Neural cell (in vitro differentiated cells): ENCODE measurements around the gene PTPRF. TPM values are rescaled to one million over a fixed set of nuclear protein-coding genes. Genes with fewer than 3 reads are reported as not detected.

ENCODE experiments used
- H2AFZ ChIP-seq: fragments of 200-600, 300-800 bp; sonication (generic), shearing (Covaris generic); 2 replicates; pipeline ENCODE4 v1.6.0; 2014; ENCODE audit warnings: low read depth, mild to moderate bottlenecking, antibody characterized with exemption, low read length, moderate library complexity
- H3F3A ChIP-seq: fragments of 200-600 bp; shearing (Covaris generic); 2 replicates; pipeline ENCODE4 v1.6.1; 2016; ENCODE audit warnings: mild to moderate bottlenecking, moderate library complexity, mixed read lengths, antibody characterized with exemption, low read length; ENCODE audit not compliant: insufficient read depth, poor library complexity, severe bottlenecking
- H3K27ac ChIP-seq: fragments of 200-600, 300-800 bp; sonication (generic), shearing (Covaris generic); 2 replicates; pipeline ENCODE4 v1.5.1; 2014; ENCODE audit warnings: mild to moderate bottlenecking, low read length, moderate library complexity
- H3K27me3 ChIP-seq: fragments of 300-800, 200-600 bp; sonication (generic), shearing (Covaris generic); 2 replicates; pipeline ENCODE4 v1.6.0; 2014; ENCODE audit warnings: mild to moderate bottlenecking, low read depth, low read length, moderate library complexity; ENCODE audit not compliant: insufficient read depth
- H3K36me3 ChIP-seq: fragments of 300-800, 200-600 bp; sonication (generic), shearing (Covaris generic); 2 replicates; pipeline ENCODE4 v1.5.1; 2014; ENCODE audit warnings: mild to moderate bottlenecking, antibody characterized with exemption, low read length, moderate library complexity; ENCODE audit not compliant: insufficient read depth
- H3K4me2 ChIP-seq: fragments of 300-800, 200-600 bp; sonication (generic), shearing (Covaris generic); 2 replicates; pipeline ENCODE4 v1.6.0; 2014; ENCODE audit warnings: mild to moderate bottlenecking, low read length
- H3K4me3 ChIP-seq: fragments of 300-800, 200-600 bp; sonication (generic), shearing (Covaris generic); 2 replicates; pipeline ENCODE4 v1.5.1; 2014; ENCODE audit warnings: mild to moderate bottlenecking, low read length, moderate library complexity
- H3K79me2 ChIP-seq: fragments of 200-600 bp; shearing (Covaris generic); replicated peaks from 2 replicates; pipeline ENCODE4 v1.6.0; 2014; ENCODE audit warnings: mild to moderate bottlenecking, low read length, moderate library complexity; ENCODE audit not compliant: insufficient read depth
- H3K9ac ChIP-seq: fragments of 300-800, 200-600 bp; sonication (generic), shearing (Covaris generic); 2 replicates; pipeline ENCODE4 v1.6.1; 2016; ENCODE audit warnings: mild to moderate bottlenecking, low read length, mixed read lengths
- H3K9me2 ChIP-seq: fragments of 200-600 bp; shearing (Covaris generic); 2 replicates; pipeline ENCODE4 v1.6.1; 2016; ENCODE audit warnings: mild to moderate bottlenecking, low read length, mixed read lengths; ENCODE audit not compliant: insufficient read depth
- H3K9me3 ChIP-seq: fragments of 200-600, 300-800 bp; sonication (generic), shearing (Covaris generic); 2 replicates; pipeline ENCODE4 v1.6.1; 2016; ENCODE audit warnings: mild to moderate bottlenecking, mixed run types, low read length, moderate library complexity, mixed read lengths
- H4K20me1 ChIP-seq: fragments of 200-600 bp; shearing (Covaris generic); 2 replicates; pipeline ENCODE4 v1.6.1; 2016; ENCODE audit warnings: mild to moderate bottlenecking, mixed run types; ENCODE audit not compliant: insufficient read depth
- EP300 ChIP-seq: fragments of 450-650 bp; conservative IDR thresholded peaks from 2 replicates; pipeline ENCODE4 v1.6.1; 2014; ENCODE audit warnings: antibody characterized with exemption, mild to moderate bottlenecking, moderate library complexity; ENCODE audit not compliant: poor library complexity, severe bottlenecking
- EZH2 ChIP-seq: fragments of 200-600, 300-800 bp; shearing (Covaris generic), sonication (generic); IDR thresholded peaks from 2 replicates; pipeline ENCODE4 v1.6.1; 2014; ENCODE audit warnings: antibody characterized with exemption, low read length, borderline replicate concordance, mild to moderate bottlenecking; ENCODE audit not compliant: insufficient read depth, poor library complexity, severe bottlenecking
- MXI1 ChIP-seq: fragments of 450-650 bp; conservative IDR thresholded peaks from 2 replicates; pipeline ENCODE4 v1.6.1; 2014; ENCODE audit warnings: antibody characterized with exemption, mild to moderate bottlenecking; ENCODE audit not compliant: poor library complexity, severe bottlenecking
- POLR2AphosphoS5 ChIP-seq: IDR thresholded peaks from 2 replicates; pipeline ENCODE4 v1.6.1; 2012
- RAD21 ChIP-seq: fragments of 450-650 bp; conservative IDR thresholded peaks from 2 replicates; pipeline ENCODE4 v1.6.1; 2014; ENCODE audit warnings: antibody characterized with exemption, mild to moderate bottlenecking, moderate library complexity
- SMC3 ChIP-seq: fragments of 450-650 bp; conservative IDR thresholded peaks from 2 replicates; pipeline ENCODE4 v1.6.1; 2014; ENCODE audit warnings: antibody characterized with exemption, mild to moderate bottlenecking, moderate library complexity; ENCODE audit not compliant: poor library complexity
- TAF1 ChIP-seq: IDR thresholded peaks from 2 replicates; pipeline ENCODE4 v1.6.1; 2012; ENCODE audit warnings: low read depth
- polyA plus RNA-seq: library from polyadenylated mRNA; depleted of rRNA; stranded (reverse); fragments of >200 nt; gene quantifications from 2 replicates; pipeline ENCODE4 v1.2.3, GENCODE V29; 2014
- TF ChIP-seq, protein P1 (sequence below): fragments of 450-650 bp; IDR thresholded peaks from 2 replicates; pipeline ENCODE4 v1.5.1; 2014; ENCODE audit warnings: antibody characterized with exemption, mild to moderate bottlenecking, moderate library complexity; ENCODE audit not compliant: poor library complexity, severe bottlenecking
- TF ChIP-seq, protein P2 (sequence below): IDR thresholded peaks from 2 replicates; pipeline ENCODE4 v1.6.1; 2012; ENCODE audit warnings: borderline replicate concordance

The PTPRF gene
- polyA plus RNA-seq, 1 donor from 2014 or later = 66.6 TPM

DNA sequence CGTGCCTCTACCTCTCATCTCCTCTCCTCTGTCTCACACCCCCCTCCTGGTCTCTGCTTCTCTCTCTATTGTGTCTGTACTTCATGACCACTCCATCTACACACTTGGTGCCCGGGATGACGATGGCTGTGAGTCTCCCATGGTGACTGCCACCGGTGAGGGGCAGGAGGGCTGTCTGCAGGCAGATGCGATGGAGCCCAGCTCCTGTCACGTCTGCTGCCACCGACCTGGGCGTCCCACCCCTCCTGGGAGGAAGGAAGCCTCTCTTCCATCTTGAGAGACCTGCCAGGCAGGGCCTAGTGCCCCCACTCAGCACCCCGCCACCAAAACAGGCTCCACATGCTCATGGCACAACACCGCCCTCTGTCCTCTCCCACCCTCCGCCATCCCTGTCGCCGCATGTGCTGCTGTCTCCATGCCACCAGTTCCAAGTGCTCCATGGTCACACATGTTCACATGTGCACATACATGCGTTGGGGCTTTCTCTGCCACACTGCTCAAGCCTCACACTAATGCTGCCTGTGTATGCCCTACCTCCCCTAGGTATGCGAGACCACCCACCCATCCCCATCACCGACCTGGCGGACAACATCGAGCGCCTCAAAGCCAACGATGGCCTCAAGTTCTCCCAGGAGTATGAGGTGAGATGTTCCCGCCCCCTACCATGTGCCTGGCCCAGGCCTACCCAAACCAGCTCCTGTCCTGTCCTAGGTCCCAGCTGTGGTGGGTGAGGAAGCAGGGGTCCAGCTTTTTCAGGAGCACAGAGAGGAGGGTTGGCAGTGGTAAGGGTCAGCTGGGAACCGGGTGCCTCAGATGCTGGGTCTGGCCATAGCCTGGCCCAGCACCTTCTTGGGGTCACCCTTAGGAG, 82.6 kb downstream of the PTPRF start:
- Histone ChIP-seq H3K27me3 (no peaks in the 10 kb centered on the region), H3K79me2 (no peaks in the 10 kb centered on the region), H3F3A (no peaks in the 10 kb centered on the region), H2AFZ (no peak overlapping the region), H3K9ac (no peak overlapping the region), H3K27ac (no peak overlapping the region), H3K9me2 (no peaks in the 10 kb centered on the region), H4K20me1 (no peaks in the 10 kb centered on the region), H3K4me2 (no peak overlapping the region), H3K9me3 (no peaks in the 10 kb centered on the region), H3K36me3 (no peaks in the 10 kb centered on the region), H3K4me3 (no peak overlapping the region)
- TF ChIP-seq TAF1 = no peak
- TF ChIP-seq, protein P1, sequence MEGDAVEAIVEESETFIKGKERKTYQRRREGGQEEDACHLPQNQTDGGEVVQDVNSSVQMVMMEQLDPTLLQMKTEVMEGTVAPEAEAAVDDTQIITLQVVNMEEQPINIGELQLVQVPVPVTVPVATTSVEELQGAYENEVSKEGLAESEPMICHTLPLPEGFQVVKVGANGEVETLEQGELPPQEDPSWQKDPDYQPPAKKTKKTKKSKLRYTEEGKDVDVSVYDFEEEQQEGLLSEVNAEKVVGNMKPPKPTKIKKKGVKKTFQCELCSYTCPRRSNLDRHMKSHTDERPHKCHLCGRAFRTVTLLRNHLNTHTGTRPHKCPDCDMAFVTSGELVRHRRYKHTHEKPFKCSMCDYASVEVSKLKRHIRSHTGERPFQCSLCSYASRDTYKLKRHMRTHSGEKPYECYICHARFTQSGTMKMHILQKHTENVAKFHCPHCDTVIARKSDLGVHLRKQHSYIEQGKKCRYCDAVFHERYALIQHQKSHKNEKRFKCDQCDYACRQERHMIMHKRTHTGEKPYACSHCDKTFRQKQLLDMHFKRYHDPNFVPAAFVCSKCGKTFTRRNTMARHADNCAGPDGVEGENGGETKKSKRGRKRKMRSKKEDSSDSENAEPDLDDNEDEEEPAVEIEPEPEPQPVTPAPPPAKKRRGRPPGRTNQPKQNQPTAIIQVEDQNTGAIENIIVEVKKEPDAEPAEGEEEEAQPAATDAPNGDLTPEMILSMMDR = no peak
- no peak for TF ChIP-seq EP300
- no peak for TF ChIP-seq SMC3
- no peak for TF ChIP-seq MXI1
- TF ChIP-seq EZH2 = no peak
- no peak for TF ChIP-seq RAD21
- TF ChIP-seq POLR2AphosphoS5 = no peak
- TF ChIP-seq, protein P2, sequence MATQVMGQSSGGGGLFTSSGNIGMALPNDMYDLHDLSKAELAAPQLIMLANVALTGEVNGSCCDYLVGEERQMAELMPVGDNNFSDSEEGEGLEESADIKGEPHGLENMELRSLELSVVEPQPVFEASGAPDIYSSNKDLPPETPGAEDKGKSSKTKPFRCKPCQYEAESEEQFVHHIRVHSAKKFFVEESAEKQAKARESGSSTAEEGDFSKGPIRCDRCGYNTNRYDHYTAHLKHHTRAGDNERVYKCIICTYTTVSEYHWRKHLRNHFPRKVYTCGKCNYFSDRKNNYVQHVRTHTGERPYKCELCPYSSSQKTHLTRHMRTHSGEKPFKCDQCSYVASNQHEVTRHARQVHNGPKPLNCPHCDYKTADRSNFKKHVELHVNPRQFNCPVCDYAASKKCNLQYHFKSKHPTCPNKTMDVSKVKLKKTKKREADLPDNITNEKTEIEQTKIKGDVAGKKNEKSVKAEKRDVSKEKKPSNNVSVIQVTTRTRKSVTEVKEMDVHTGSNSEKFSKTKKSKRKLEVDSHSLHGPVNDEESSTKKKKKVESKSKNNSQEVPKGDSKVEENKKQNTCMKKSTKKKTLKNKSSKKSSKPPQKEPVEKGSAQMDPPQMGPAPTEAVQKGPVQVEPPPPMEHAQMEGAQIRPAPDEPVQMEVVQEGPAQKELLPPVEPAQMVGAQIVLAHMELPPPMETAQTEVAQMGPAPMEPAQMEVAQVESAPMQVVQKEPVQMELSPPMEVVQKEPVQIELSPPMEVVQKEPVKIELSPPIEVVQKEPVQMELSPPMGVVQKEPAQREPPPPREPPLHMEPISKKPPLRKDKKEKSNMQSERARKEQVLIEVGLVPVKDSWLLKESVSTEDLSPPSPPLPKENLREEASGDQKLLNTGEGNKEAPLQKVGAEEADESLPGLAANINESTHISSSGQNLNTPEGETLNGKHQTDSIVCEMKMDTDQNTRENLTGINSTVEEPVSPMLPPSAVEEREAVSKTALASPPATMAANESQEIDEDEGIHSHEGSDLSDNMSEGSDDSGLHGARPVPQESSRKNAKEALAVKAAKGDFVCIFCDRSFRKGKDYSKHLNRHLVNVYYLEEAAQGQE = no peak

DNA sequence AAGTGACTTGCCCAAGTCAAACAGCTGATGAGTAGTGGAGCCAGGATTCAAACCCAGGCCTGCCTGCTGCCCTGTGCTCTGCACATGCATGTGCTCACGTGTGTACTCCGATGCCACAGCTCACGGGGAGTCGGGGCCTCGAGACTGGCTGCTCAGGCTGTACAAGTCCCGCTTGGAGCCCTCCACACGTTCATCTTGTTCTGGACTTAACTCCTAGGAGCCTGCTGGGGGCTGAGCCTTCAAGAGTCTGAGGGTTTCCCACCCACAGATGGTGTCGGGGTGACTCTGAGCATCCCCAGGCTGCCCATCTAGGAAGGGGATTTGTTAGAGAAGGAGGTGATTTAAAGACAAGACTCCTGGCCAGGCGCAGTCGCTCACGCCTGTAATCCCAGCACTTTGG, 83.5 kb downstream of the PTPRF start:
- Histone ChIP-seq H3K4me2 (no peak overlapping the region), H3K36me3 (no peaks in the 10 kb centered on the region), H3K79me2 (no peaks in the 10 kb centered on the region), H2AFZ (no peak overlapping the region), H3K9ac (no peak overlapping the region), H3K4me3 (no peak overlapping the region), H3K27me3 (no peaks in the 10 kb centered on the region), H3F3A (no peaks in the 10 kb centered on the region), H4K20me1 (no peaks in the 10 kb centered on the region), H3K9me2 (no peaks in the 10 kb centered on the region), H3K27ac (no peak overlapping the region), H3K9me3 (no peaks in the 10 kb centered on the region)
- TF ChIP-seq RAD21 (no peak), SMC3 (no peak), POLR2AphosphoS5 (no peak), EZH2 (no peak), TAF1 (no peak), MXI1 (no peak), EP300 (no peak)
- TF ChIP-seq, protein P1 = no peak
- TF ChIP-seq, protein P2 = no peak
